Prostate gland (tissue), 2 donors: ENCODE data around the gene STEAP2. TPM values are rescaled to one million over a fixed set of nuclear protein-coding genes. Genes with fewer than 3 reads are reported as not detected.

Source experiments
- DNase-seq: peaks from one replicate; pipeline ENCODE4 v3.0.0-alpha.2; 2019; ENCODE audit warnings: low spot score
- H3K27ac ChIP-seq, 2 donors: fragments of 200-600 bp; sonication (generic); 2 replicates each; pipeline ENCODE4 v1.5.1; 2017 to 2019
- H3K27me3 ChIP-seq: fragments of 200-600 bp; sonication (generic); replicated peaks from 2 replicates; pipeline ENCODE4 v1.5.1; 2019; ENCODE audit not compliant: insufficient read depth
- H3K36me3 ChIP-seq, 2 donors: fragments of 200-600 bp; sonication (generic); 1 replicate in 1 of 2; 2 replicates in 1 of 2; pipeline versions ENCODE4 v1.5.1 to v1.8.1; 2017 to 2019
- H3K4me1 ChIP-seq: fragments of 200-600 bp; sonication (generic); replicated peaks from 2 replicates; pipeline ENCODE4 v1.5.1; 2019
- H3K4me3 ChIP-seq, 2 donors: fragments of 200-600 bp; sonication (generic); 2 replicates each; pipeline ENCODE4 v1.5.1; 2017 to 2019
- H3K9me3 ChIP-seq: fragments of 200-600 bp; sonication (generic); 2 replicates; pipeline ENCODE4 v1.5.1; 2017
- POLR2A ChIP-seq: fragments of 450-650 bp; IDR thresholded peaks from one replicate; pipeline ENCODE4 v1.6.1; 2016; ENCODE audit warnings: antibody characterized with exemption, mild to moderate bottlenecking
- POLR2AphosphoS5 ChIP-seq: sonication (generic); formaldehyde crosslinking; IDR thresholded peaks from one replicate; pipeline ENCODE4 v1.6.1; 2017; ENCODE audit warnings: antibody characterized with exemption
- WGBS: methylation state at CpG from one replicate; pipeline ENCODE4 v1.1.5; 2018; 5-methylcytosine and 5-hydroxymethylcytosine counted together
- intact Hi-C: fragments of 100-400 bp; cut with DNase I; formaldehyde crosslinking; loops from one replicate; pipeline ENCODE4 v1.14.2; 2022
- total RNA-seq, 2 donors: library from RNA; depleted of rRNA; stranded (reverse); fragments of >200 nt; gene quantifications; one replicate each; pipeline ENCODE4 v1.1.0, GENCODE V29; 2016
- TF ChIP-seq, protein P1 (sequence below), 4 experiments: fragments of 200-600 bp in 2 of 4; fragments of 450-650 bp in 2 of 4; sonication (generic) in 2 of 4; IDR thresholded peaks; 1 replicate in 3 of 4; 2 replicates in 1 of 4; pipeline ENCODE4 v1.5.1; 2016 to 2019; ENCODE audit warnings: antibody characterized with exemption in 4 of 4, mild to moderate bottlenecking in 2 of 4, moderate library complexity in 2 of 4

The STEAP2 gene
- total RNA-seq, 2 donors from 2014 or later: 167 to 555 TPM

DNA sequence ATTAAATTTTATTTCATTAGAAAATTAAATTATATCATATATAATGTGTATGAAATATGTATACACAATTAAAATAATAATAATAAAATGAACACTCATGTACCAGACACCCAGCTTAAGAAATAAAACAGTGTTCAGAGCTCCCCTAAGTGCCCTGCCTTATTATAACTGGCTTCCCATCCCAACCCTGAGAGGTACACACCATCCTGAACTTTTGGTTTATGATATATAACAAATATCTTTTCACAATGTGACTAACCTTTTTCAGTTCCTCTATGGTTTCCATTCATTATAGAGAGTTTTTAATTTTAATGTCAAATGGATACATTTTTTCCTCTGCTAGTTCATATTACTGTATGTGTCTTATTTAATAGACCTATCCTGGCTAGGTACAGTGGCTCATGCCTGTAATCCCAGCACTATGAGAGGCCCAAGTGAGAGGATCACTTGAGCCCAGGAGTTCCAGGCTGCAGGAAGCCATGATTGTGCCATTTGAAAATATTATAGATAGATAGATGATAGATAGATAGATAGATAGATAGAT, 24.0 kb upstream of the STEAP2 start:
- intact Hi-C loops: no loop called here

DNA sequence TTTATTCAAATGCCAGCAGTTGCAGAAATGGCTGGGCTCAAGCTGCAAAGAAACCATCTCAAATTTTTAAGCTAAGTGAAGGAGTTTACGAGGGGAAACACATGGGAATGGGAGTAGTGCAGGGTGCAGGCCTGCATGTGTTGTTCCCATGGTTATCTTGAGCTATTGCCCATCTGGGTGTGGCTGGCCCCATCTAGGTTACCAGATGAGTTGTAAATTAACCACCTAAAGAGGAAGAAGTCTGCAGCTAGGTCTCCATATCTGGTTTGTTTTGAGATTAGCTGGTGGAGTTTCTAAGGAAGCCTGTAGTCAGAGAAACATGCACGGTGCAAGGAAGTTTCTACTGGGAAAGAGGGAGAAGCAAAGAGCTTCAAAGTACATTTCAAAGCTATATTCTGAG, 23.3 kb upstream of the STEAP2 start:
- Histone ChIP-seq H3K4me1 (no peaks in the 10 kb centered on the region), H3K36me3 (no peaks in the 10 kb centered on the region), H3K27me3 (no peaks in the 10 kb centered on the region), H3K27ac (no peak overlapping the region), H3K9me3 (no peaks in the 10 kb centered on the region), H3K4me3 (no peak overlapping the region)
- intact Hi-C loops: no loop called here
- no peak for DNase-seq
- TF ChIP-seq POLR2A: no peak
- TF ChIP-seq POLR2AphosphoS5: no peak
- TF ChIP-seq, protein P1, sequence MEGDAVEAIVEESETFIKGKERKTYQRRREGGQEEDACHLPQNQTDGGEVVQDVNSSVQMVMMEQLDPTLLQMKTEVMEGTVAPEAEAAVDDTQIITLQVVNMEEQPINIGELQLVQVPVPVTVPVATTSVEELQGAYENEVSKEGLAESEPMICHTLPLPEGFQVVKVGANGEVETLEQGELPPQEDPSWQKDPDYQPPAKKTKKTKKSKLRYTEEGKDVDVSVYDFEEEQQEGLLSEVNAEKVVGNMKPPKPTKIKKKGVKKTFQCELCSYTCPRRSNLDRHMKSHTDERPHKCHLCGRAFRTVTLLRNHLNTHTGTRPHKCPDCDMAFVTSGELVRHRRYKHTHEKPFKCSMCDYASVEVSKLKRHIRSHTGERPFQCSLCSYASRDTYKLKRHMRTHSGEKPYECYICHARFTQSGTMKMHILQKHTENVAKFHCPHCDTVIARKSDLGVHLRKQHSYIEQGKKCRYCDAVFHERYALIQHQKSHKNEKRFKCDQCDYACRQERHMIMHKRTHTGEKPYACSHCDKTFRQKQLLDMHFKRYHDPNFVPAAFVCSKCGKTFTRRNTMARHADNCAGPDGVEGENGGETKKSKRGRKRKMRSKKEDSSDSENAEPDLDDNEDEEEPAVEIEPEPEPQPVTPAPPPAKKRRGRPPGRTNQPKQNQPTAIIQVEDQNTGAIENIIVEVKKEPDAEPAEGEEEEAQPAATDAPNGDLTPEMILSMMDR (IDR thresholded peaks at IDR 0.05): no peak
- 36% methylated on average over 2 of the region's 2 CpGs for WGBS

More for the DNA sequence above, 24.0 kb upstream of the STEAP2 start:
- H3K27me3 ChIP-seq: no peaks in the 10 kb centered on the region
- TF ChIP-seq POLR2AphosphoS5 (no peak), POLR2A (no peak)
- TF ChIP-seq, protein P1 (IDR thresholded peaks at IDR 0.05): no peak
- no peak overlapping the region for H3K27ac ChIP-seq
- H3K4me1 ChIP-seq: no peaks in the 10 kb centered on the region
- no peaks in the 10 kb centered on the region for H3K9me3 ChIP-seq
- H3K36me3 ChIP-seq: no peaks in the 10 kb centered on the region
- no peak for DNase-seq
- H3K4me3 ChIP-seq: no peak overlapping the region

DNA sequence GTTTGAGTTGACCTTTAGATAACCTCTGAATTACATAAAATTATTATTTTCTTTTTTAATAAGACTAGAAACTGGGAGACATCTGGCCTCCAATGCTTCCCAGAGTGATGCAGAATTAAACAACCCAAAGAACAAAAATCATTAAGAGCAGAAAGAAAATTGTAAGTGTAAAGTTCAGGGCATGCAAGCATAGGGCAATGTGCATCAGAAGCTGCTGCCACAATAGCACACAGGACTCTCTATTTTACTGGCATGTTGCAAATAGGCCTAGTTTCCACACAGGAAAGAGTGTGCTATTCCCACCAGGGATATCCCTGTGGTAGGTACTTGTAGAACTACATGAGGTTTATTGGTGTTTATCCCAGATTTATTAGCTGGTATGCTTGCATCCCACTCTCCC, 20.5 kb upstream of the STEAP2 start:
- Histone ChIP-seq H3K4me1 (no peaks in the 10 kb centered on the region), H3K9me3 (no peaks in the 10 kb centered on the region), H3K4me3 (no peak overlapping the region), H3K27me3 (no peaks in the 10 kb centered on the region), H3K27ac (no peak overlapping the region), H3K36me3 (no peaks in the 10 kb centered on the region)
- no peak for DNase-seq
- intact Hi-C loops: no loop called here
- no peak for TF ChIP-seq POLR2AphosphoS5
- TF ChIP-seq, protein P1 (IDR thresholded peaks at IDR 0.05): no peak
- TF ChIP-seq POLR2A: no peak

DNA sequence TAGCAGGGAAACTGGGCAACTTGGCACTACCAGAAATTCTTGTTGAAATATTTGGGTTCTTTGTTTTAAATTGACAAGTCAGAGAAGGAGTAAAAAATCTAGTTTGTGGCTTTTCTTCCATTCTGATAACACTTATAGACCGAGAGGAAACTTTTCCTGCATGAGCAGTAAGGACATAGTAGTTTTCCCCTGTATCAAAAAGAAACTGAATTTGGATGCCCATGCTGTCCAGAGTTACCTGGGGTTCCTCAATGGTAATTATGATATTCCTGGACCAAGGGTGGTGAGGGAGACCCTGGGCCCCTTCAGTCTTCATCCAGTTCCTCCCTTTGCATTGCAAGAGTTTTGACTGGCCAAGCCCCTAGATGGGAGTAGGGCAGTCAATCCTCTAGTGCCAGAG, 19.9 kb upstream of the STEAP2 start:
- Histone ChIP-seq H3K27me3 (no peaks in the 10 kb centered on the region), H3K4me1 (no peaks in the 10 kb centered on the region), H3K9me3 (no peaks in the 10 kb centered on the region), H3K27ac (peak overlapping the region in 1 of 2 donors; percentile 68), H3K4me3 (no peak overlapping the region), H3K36me3 (no peaks in the 10 kb centered on the region)
- DNase-seq: no peak
- intact Hi-C loops: no loop called here
- WGBS: 92% methylated on average over 1 of the region's 1 CpG
- TF ChIP-seq POLR2A (no peak), POLR2AphosphoS5 (no peak)
- TF ChIP-seq, protein P1 (IDR thresholded peaks at IDR 0.05): no peak

- no peaks in the 10 kb centered on the region for H3K27me3 ChIP-seq
- peak overlapping the region; percentile 3 to 68 for H3K27ac ChIP-seq
- WGBS: 47% methylated on average over 2 of the region's 2 CpGs
- TF ChIP-seq, protein P1 (IDR thresholded peaks at IDR 0.05): no peak
- TF ChIP-seq POLR2AphosphoS5: peak; percentile 79
- H3K9me3 ChIP-seq: no peaks in the 10 kb centered on the region
- no peak for DNase-seq
- no peaks in the 10 kb centered on the region for H3K36me3 ChIP-seq
- no peaks in the 10 kb centered on the region for H3K4me1 ChIP-seq
- intact Hi-C loops: no loop called here
- no peak overlapping the region for H3K4me3 ChIP-seq
Measured at GRCh38 chr7:90192876-90193750, 18.4 kb upstream of the STEAP2 start.
